ES-I3 (cell line): ENCODE data around the gene IQSEC1.

Source experiments
- H3K36me3 ChIP-seq: 2 replicates; pipeline ENCODE4 v1.6.1; 2013; ENCODE audit warnings: mild to moderate bottlenecking, low read length, control low read depth, moderate library complexity; ENCODE audit not compliant: insufficient read depth
- H3K4me1 ChIP-seq: 2 replicates; pipeline ENCODE4 v1.6.1; 2013; ENCODE audit warnings: mild to moderate bottlenecking, control low read depth, low read length; ENCODE audit not compliant: insufficient read depth
- H3K9ac ChIP-seq: 2 replicates; pipeline ENCODE4 v1.6.1; 2013; ENCODE audit warnings: low read depth, mild to moderate bottlenecking, low read length, moderate library complexity
- H3K9me3 ChIP-seq: 2 replicates; pipeline ENCODE4 v1.6.1; 2013; ENCODE audit warnings: mild to moderate bottlenecking, low read length, moderate library complexity; ENCODE audit not compliant: control insufficient read depth, insufficient read depth

The IQSEC1 gene

DNA sequence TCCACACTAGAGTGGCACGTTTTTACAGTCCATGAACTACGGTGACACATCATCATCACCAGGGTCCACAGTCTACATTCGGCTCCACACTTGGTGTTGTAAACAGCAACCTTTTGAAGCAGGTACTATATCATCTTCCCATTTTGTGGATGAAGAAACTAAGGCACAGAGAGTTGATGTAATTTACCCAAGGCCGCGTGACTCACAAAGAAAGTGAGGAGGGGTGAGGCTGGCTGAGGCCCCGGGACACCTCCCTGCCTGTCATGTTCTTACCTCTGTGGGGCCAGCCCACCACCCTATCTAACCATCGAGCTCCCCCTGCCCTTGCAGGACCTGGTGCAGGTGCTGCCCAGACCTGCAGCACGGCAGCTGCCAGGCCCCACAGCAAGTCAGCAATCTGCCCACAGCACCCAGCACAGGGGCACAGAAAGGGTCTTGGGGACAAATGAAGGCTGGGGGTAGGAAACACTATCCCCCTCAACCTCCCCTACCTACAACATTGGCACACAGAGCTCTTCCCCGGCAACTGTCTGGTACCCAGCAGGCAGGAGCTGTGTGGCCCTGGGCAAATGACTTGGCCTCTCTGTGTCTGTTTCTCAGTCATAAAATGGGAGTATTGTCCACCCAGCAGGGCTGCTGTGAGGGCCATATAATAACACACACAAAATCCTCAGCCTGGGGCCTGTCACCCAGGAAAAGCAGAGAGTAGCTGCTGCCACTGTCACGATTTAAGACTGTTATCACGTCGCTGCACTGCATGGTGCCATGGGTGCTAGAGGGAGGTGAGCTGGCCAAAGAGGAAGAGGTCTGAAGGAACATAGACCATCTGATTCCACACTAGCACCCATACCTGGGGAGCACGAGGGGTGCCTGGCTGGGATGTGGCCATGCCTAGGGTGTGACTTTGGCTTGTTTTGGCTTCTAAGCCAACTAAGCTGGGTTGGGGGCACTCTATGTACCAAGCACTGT is 115.1 kb downstream of the IQSEC1 start:
- Histone ChIP-seq H3K9me3 (no peaks in the 10 kb centered on the region), H3K36me3 (no peaks in the 10 kb centered on the region), H3K9ac (no peak overlapping the region), H3K4me1 (peaks cover 19% of the 10 kb centered on the region; the same call in 1 of the 2 replicates)

DNA sequence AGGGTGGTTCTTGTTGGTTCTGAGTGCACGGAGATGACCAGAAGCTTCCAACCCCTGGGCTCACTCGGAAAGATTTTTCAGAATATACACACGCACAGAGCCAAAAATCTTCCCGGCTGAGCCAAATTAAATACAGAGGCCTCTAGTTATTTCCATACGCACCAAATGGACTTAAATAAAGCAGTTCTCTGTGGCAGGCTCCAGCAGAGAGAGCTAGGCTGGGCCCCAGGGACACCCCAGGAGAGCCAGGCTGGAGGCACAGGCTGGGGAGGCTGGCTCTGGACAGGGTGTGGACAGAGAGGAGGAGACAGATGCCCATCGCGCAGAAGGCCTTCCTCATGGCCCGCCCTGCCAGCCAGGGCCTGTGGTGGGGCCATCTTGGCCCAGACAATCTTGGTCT is 115.9 kb downstream of the IQSEC1 start:
- H3K4me1 ChIP-seq: peaks cover 19% of the 10 kb centered on the region; the same call in 1 of the 2 replicates
- H3K9me3 ChIP-seq: no peaks in the 10 kb centered on the region
- no peak overlapping the region for H3K9ac ChIP-seq
- no peaks in the 10 kb centered on the region for H3K36me3 ChIP-seq

GRCh38 chr3:12956316-12956660 is 116.9 kb downstream of the IQSEC1 start:
- no peaks in the 10 kb centered on the region for H3K9me3 ChIP-seq
- H3K36me3 ChIP-seq: no peaks in the 10 kb centered on the region
- H3K4me1 ChIP-seq: peaks cover 19% of the 10 kb centered on the region; the same call in 1 of the 2 replicates
- no peak overlapping the region for H3K9ac ChIP-seq

GRCh38 chr3:12955651-12956315 is 117.4 kb downstream of the IQSEC1 start:
- no peaks in the 10 kb centered on the region for H3K9me3 ChIP-seq
- no peaks in the 10 kb centered on the region for H3K36me3 ChIP-seq
- no peak overlapping the region for H3K9ac ChIP-seq
- peaks cover 15% of the 10 kb centered on the region; the same call in 1 of the 2 replicates for H3K4me1 ChIP-seq

DNA sequence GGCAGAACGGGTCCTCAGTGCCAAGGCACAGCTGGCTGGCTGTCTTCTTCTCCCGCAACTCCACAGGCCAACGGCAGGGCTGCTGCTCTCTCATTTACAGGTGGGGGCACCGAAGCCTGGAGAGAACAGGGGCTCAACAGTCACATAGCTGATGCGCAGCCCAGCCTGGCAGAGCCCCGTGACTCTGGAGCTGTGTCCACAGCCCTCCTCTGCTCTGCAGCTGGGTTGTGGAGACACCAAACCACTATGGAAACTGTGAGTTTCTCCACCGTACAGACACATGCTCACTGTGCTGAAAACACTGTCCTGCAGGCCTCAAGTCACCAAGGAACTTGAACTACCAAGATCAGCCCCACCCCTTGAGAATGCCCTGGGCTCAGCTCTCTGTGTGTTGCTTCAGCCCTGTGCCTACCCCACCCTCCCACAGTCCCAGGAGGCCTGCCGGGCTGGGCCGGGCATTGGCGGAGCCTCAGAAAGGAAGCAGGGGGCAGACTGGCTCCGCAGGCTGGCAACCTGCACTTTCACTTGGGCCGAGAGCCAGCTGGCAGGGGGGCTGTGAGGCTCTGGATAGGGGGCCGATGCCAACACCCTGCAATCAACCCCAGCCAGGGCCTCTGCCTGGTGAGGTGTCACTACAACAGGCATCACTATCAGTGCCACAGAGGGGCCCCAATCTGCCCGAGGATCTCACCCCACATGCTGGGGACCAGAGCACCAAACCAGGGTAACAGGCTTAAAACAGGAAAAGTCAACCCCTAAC is 118.2 kb downstream of the IQSEC1 start:
- Histone ChIP-seq H3K9me3 (no peaks in the 10 kb centered on the region), H3K4me1 (peaks cover 8% of the 10 kb centered on the region; the same call in 1 of the 2 replicates), H3K9ac (no peak overlapping the region)

GRCh38 chr3:12954180-12954579 is 119.0 kb downstream of the IQSEC1 start:
- no peak overlapping the region for H3K9ac ChIP-seq
- H3K4me1 ChIP-seq: no peaks in the 10 kb centered on the region
- H3K36me3 ChIP-seq: no peaks in the 10 kb centered on the region
- no peaks in the 10 kb centered on the region for H3K9me3 ChIP-seq

More for the DNA sequence above, 118.2 kb downstream of the IQSEC1 start:
- H3K36me3 ChIP-seq: no peaks in the 10 kb centered on the region

DNA sequence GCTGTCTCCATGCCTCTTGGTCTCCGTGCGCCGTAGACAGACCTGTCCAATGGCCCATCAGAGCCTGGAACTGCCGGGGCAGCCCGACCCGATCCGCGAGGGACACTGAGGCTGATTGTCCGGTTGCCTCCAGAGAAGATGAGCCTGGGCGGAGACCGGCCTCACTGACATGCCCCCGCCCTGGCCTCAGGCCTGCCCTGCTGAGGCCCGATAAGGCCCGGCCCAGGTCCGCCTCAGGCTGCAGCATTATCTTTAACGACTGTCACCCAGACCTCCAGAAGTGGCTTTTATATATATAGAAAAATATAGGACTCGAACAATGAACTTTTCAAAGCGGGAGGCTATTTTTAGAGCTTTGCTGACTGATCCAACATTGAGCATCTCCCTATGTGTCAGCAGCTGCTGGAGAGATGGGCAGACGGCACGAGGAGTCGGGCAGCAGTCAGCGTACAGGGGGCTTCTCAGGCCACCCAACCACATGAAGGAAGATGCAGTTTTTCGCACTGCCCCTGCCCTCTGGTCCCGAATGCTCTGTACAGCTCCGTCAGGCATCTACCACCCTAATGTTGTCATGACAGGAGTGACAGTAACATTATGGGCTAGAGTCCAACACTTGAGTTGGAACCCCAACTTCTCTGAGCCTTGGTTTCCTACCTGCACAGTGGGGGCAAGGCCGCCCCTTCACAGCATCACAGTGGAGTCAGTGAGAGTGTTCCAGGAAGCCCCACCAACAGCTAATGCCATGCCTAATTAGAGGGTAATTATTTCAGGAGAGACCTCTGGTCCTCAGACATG is 119.8 kb downstream of the IQSEC1 start:
- H3K9me3 ChIP-seq: no peaks in the 10 kb centered on the region
- H3K4me1 ChIP-seq: no peaks in the 10 kb centered on the region
- no peak overlapping the region for H3K9ac ChIP-seq
- no peaks in the 10 kb centered on the region for H3K36me3 ChIP-seq

- H3K9me3 ChIP-seq: no peaks in the 10 kb centered on the region
- H3K36me3 ChIP-seq: no peaks in the 10 kb centered on the region
- no peak overlapping the region for H3K9ac ChIP-seq
- H3K4me1 ChIP-seq: no peaks in the 10 kb centered on the region
Observed at GRCh38 chr3:12952343-12953200, 120.7 kb downstream of the IQSEC1 start.

DNA sequence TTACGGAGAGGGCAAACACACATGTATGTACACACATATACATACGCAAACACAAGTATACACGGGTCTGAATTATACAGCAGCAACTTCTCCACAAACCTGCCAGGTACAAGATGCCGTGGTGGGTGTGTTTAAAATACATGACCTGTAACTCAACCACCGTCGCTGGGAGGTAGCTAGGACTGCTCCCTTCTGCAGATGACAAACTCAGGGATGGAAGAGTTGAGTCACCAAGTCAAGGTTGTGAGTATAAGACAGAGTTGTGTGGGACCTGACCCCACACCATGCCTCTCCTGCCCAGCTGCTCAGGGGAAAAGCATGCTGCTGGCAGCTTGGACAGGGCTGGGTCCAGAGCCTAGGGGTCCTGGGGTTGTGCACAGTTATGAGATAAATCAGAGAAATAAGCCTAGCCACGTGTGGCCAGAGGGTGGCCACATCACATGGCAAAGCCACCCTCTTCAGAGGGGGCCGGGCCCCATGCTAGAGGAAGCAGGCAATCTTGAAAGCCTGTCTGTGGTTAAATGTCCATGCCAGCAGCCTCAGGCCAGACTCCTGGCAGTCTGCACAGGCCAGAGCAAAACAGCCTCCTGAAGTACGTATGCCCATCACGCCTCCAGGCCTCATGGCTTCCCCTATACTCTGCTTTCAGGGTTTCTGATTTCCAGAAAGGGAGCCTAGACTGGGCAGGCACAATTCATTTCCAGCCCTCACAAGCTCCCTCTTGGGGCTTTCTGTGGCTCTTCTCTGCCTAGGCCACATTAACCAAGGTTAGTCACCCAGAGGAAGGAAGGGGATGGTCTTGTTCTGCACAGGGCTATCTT is 124.1 kb downstream of the IQSEC1 start:
- no peaks in the 10 kb centered on the region; the same call in 1 of the 2 replicates for H3K4me1 ChIP-seq
- no peaks in the 10 kb centered on the region for H3K9me3 ChIP-seq
- H3K36me3 ChIP-seq: no peaks in the 10 kb centered on the region
- no peak overlapping the region for H3K9ac ChIP-seq

DNA sequence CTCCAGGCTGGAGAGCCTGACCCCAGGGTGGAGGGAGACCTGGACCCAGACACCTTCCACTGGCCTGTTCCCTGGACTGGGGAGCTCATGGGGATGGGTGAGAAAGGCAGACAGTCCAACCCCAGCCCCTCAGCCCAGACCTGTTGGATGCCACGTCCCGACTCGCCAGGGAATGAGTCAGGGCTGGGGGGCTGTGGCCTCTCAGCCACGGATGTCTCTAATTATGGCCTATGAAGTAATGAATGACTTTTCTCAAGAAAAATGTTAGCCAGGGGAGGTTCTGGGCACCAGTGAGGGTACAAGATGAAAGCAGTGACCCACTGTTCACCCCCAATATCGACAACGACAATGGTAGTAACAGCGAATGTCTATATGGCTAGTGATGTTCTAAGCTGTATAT is 124.9 kb downstream of the IQSEC1 start:
- Histone ChIP-seq H3K4me1 (no peaks in the 10 kb centered on the region; the same call in 1 of the 2 replicates), H3K36me3 (no peaks in the 10 kb centered on the region), H3K9ac (no peak overlapping the region)

GRCh38 chr3:12947504-12948369 is 125.5 kb downstream of the IQSEC1 start:
- no peaks in the 10 kb centered on the region for H3K9me3 ChIP-seq
- no peaks in the 10 kb centered on the region; the same call in 1 of the 2 replicates for H3K4me1 ChIP-seq
- no peak overlapping the region for H3K9ac ChIP-seq
- no peaks in the 10 kb centered on the region for H3K36me3 ChIP-seq

More for the DNA sequence above, 124.9 kb downstream of the IQSEC1 start:
- H3K9me3 ChIP-seq: no peaks in the 10 kb centered on the region
